Fibroblast of pulmonary artery (primary cell): ENCODE measurements around the gene SORCS2.

ENCODE experiments used
- DNase-seq: peaks from one replicate; pipeline ENCODE4 v3.0.0-alpha.2; 2010; ENCODE audit warnings: low read depth
- H3K4me3 ChIP-seq: replicated peaks from 2 replicates; pipeline ENCODE4 v1.5.1; 2011; ENCODE audit warnings: low read depth, mild to moderate bottlenecking, control low read depth, low read length, moderate library complexity
- TF ChIP-seq, protein P1 (sequence below): IDR thresholded peaks from 2 replicates; pipeline ENCODE4 v1.5.1; 2011; ENCODE audit warnings: mild to moderate bottlenecking, control low read depth, low read length, inconsistent platforms; ENCODE audit errors: missing control alignments

SORCS2 gene

DNA sequence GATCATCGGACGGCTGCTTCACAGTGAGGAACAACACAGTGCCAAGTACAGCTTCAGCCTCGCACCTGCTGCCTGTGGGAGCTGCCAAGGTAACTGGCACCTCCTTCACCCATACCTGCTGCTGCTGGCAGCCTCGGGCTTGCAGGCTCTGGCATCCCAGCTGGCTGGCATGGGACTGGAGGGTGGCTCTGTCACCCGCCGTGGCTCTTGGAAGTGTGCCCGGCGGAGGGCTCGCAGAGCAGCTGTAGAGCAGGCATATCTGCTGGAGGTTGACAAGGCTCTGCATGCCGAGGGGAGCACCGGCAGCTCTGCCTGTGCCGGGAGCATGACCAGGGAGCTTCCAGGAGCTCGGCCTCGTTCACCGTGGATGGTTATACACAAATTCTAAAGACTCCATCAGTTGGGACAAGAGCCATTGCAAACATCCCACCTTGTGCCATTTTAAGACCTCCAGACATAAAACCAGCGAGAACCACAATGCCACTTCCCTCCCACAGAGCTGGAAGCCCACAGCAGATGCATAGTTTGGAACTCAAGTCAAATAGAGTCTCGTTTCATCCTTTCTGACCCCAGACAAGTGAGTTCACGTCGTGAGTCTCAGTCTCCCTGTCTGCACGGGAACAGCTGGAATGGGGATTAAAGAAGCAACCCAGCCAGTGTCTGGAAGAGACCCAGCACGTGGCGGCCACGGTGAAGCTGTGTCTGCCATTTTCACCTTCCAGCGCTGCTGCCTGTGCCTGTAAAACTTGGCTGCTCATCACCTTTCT, 326.7 kb downstream of the SORCS2 start:
- TF ChIP-seq, protein P1, sequence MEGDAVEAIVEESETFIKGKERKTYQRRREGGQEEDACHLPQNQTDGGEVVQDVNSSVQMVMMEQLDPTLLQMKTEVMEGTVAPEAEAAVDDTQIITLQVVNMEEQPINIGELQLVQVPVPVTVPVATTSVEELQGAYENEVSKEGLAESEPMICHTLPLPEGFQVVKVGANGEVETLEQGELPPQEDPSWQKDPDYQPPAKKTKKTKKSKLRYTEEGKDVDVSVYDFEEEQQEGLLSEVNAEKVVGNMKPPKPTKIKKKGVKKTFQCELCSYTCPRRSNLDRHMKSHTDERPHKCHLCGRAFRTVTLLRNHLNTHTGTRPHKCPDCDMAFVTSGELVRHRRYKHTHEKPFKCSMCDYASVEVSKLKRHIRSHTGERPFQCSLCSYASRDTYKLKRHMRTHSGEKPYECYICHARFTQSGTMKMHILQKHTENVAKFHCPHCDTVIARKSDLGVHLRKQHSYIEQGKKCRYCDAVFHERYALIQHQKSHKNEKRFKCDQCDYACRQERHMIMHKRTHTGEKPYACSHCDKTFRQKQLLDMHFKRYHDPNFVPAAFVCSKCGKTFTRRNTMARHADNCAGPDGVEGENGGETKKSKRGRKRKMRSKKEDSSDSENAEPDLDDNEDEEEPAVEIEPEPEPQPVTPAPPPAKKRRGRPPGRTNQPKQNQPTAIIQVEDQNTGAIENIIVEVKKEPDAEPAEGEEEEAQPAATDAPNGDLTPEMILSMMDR = no peak
- H3K4me3 ChIP-seq = no peak overlapping the region
- no peak for DNase-seq

DNA sequence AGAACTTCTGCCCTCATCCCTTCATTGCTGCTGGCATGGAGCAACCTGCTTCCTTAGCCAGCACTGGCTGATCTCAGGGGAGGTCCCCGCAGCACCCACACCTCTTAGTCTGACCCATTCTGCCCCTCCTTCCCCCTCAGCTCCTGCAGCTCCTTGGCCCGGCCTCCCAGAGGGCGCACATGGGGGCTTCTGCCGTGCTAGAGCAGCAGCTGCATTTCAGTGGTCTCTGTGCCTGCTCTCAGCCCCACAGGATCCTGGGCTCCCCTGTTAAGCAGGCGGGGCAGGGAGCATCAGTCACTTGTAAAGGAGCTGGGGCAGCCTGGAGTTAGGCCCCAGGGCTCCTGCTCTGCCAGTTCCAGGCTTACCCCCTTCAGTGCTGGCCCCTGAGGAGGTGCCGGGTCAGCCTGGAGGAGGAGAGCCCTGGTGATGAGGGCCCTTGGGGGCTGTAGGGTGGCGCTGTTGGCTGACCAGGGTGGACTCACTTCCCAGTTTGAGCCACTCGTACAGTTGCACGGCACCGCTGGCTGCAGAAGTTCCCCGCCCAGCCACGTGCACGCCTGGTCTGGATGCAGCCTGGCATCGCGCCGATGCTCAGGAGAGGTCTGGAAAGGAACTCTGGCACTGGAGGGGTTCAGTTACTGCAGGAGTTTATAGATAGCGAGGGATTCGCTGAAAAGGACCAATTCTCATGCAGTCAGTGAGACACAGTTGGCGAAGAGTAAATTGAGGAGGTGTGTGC, 327.5 kb downstream of the SORCS2 start:
- H3K4me3 ChIP-seq = no peak overlapping the region
- DNase-seq = no peak
- TF ChIP-seq, protein P1 = no peak

DNA sequence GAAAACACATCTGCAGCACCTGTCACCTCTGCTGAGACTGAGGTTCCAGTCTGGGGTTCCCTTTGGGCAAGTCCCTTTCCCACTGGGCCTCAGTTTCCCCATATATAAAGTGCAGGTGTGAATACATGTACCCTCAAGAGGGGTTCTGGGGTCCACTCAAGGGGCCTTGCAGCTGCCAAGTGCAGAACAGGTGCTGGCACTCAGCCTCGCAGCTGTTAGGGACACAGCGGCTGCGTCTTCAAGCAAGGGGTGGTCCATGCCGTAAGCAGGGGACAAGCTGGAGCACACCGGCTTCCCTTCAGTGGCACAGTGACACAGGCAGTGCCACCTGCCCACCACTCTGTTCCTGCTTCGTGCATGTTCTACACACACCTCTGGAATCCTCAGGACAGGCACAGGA, 329.3 kb downstream of the SORCS2 start:
- DNase-seq = no peak
- no peak overlapping the region for H3K4me3 ChIP-seq
- TF ChIP-seq, protein P1 = no peak

DNA sequence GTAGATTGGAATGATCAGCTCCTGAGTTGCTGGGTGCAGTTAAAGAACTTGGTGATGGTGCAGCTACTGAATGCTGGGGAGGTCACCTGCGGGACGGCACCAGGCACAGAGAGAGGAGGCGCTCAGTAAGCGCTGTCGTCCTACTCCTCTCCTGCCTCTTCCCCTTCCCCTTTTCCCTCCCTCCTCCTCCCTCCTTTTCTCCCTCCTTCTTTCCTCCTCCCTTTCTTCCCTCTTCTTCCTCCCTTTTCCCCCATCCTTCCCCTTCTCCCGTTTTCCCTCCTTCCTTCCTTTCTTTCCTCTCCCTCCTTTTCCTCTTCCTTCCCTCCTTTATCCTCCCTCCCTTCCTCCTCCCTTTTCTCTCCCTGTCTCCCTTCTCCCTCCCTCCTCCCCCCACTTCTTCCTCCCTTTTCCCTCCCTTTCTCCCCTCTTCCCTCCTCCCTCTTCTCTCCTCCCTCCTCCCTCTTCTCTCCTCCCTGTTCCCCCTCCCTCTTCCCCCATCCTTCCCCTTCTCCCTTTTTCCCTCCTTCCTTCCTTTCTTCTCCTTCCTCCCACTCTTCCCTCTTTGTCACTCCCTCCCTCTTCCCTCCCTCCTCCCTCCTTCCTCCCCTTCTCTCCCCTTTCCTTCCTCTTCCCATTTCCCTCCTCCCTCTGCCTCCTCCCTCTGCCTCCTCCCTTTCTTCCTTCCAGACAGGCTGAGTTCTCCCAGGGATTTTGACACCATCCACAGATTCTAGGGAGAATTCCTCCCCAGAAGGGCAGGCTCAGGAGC, 330.3 kb downstream of the SORCS2 start:
- no peak for DNase-seq
- H3K4me3 ChIP-seq = no peak overlapping the region
- TF ChIP-seq, protein P1 = no peak

DNA sequence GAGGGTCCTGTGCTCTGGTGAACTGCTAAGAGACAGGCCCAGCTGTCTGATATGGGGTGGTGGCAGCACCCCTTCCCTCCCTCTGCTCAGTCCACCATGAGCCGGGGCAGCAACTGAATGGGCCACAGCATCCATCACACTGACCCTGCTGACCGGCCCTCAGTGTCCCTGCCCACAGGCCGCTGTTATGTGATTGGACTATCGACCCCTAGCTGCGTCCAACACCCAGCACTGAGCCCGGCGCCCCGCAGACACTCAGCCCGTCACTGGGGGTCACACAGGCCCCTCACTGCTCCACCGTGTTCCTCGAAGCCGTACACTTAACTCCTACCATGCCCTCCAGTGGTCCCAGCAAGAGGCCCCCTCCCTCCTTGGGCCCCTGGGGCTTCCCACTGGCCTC, 331.2 kb downstream of the SORCS2 start:
- H3K4me3 ChIP-seq = no peak overlapping the region
- DNase-seq = no peak
- TF ChIP-seq, protein P1 = no peak

DNA sequence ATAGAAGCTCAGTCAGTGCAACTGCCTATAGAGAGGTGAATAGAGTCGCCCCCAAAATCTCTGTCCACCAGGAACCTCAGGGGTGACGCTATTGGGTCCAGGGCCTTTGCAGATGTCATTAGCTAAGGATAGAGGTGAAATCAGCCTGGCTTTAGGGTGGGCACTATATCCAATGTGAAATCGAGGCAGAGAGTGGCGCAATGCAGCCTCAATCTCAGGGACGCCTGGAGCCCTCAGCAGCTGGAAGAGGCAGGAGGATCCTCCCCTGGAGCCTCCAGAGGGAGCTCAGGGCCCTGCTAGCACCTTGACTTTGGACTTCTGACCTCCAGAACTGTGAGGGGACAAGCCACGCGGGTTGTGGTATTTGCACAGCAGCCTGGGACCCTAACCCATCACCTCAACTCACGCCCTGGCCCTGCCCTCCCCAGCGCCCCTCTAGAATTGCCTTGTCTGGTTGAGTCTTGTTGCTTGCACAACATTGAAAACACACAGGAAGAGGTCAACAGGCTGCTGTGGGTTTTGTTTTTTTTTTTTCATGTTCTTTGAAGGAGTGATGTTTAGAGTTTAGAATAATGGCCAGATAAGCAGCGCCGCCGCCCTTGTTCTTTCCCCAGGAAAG, 331.8 kb downstream of the SORCS2 start:
- H3K4me3 ChIP-seq = no peak overlapping the region
- no peak for DNase-seq
- TF ChIP-seq, protein P1 = no peak
